Lower lobe of right lung (tissue), 2 donors: ENCODE measurements around the gene TFPI2. TPM values are rescaled to one million over a fixed set of nuclear protein-coding genes. Genes with fewer than 3 reads are reported as not detected.

ENCODE experiments used
- ATAC-seq, 2 donors: fragments of 200-7000 bp; cut with Tn5 transposase; one replicate each; pipeline ENCODE4 v1.9.1; 2020 to 2022; ENCODE audit warnings: mild to moderate bottlenecking in 2 of 2, moderate library complexity in 2 of 2
- DNase-seq: peaks from one replicate; pipeline ENCODE4 v3.0.0-alpha.2; 2020
- H3K27ac ChIP-seq: fragments of 200-600 bp; one replicate; pipeline ENCODE4 v1.8.0; 2022
- H3K27me3 ChIP-seq: fragments of 200-600 bp; one replicate; pipeline ENCODE4 v1.8.0; 2022; ENCODE audit warnings: low read depth
- H3K36me3 ChIP-seq: fragments of 200-600 bp; one replicate; pipeline ENCODE4 v1.8.0; 2022; ENCODE audit warnings: mild to moderate bottlenecking
- H3K4me1 ChIP-seq: fragments of 200-600 bp; one replicate; pipeline ENCODE4 v1.8.0; 2022
- H3K4me3 ChIP-seq: fragments of 200-600 bp; one replicate; pipeline ENCODE4 v1.8.0; 2022; ENCODE audit warnings: mild to moderate bottlenecking
- H3K9me3 ChIP-seq: fragments of 200-600 bp; one replicate; pipeline ENCODE4 v1.8.0; 2022
- intact Hi-C: fragments of 100-400 bp; cut with DNase I; formaldehyde crosslinking; loops from one replicate; pipeline ENCODE4 v1.11.0; 2022
- total RNA-seq: library from RNA; stranded (reverse); fragmentation: NEBNext Ultra II Directional; extraction: Animal tissue kit (Norgen Biotek cat#: 25700); gene quantifications from one replicate; pipeline ENCODE4 v1.2.1, GENCODE V29; 2021
- TF ChIP-seq, protein P1 (sequence below): fragments of 200-600 bp; IDR thresholded peaks from one replicate; pipeline ENCODE4 v1.8.0; 2022; ENCODE audit warnings: antibody characterized with exemption, mild to moderate bottlenecking
- donor health status: DM: no; HTN: yes; CAD: no; lungs with severe emphysema.

The TFPI2 gene
- total RNA-seq, 1 donor from 2014 or later: 1.9 TPM

DNA sequence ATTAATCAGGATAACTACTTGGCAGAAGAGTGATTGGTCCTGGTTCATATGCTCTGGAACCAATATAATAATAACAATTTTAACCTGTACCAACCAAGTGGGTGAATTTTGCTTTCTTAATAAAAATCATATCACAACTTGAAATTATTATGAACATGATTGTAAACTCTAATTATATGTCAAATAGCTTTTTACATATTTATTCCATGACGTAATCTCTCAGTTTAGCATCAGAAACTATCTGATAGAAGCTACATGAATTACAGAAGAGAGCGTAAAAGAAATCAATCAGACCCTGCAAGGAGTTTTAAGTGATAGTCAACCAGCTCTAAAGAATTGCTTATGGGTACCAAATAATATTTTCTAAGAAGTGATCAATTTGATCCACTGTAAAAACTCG is 41.1 kb upstream of the TFPI2 start:
- peaks cover 4% of the 10 kb centered on the region for H3K36me3 ChIP-seq
- ATAC-seq (no peak), DNase-seq (no peak)
- H3K4me3 ChIP-seq: no peak overlapping the region
- H3K4me1 ChIP-seq: peaks cover 9% of the 10 kb centered on the region
- no peaks in the 10 kb centered on the region for H3K9me3 ChIP-seq
- intact Hi-C loops: no loop called here
- H3K27ac ChIP-seq: no peak overlapping the region
- no peaks in the 10 kb centered on the region for H3K27me3 ChIP-seq
- TF ChIP-seq, protein P1, sequence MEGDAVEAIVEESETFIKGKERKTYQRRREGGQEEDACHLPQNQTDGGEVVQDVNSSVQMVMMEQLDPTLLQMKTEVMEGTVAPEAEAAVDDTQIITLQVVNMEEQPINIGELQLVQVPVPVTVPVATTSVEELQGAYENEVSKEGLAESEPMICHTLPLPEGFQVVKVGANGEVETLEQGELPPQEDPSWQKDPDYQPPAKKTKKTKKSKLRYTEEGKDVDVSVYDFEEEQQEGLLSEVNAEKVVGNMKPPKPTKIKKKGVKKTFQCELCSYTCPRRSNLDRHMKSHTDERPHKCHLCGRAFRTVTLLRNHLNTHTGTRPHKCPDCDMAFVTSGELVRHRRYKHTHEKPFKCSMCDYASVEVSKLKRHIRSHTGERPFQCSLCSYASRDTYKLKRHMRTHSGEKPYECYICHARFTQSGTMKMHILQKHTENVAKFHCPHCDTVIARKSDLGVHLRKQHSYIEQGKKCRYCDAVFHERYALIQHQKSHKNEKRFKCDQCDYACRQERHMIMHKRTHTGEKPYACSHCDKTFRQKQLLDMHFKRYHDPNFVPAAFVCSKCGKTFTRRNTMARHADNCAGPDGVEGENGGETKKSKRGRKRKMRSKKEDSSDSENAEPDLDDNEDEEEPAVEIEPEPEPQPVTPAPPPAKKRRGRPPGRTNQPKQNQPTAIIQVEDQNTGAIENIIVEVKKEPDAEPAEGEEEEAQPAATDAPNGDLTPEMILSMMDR: no peak

DNA sequence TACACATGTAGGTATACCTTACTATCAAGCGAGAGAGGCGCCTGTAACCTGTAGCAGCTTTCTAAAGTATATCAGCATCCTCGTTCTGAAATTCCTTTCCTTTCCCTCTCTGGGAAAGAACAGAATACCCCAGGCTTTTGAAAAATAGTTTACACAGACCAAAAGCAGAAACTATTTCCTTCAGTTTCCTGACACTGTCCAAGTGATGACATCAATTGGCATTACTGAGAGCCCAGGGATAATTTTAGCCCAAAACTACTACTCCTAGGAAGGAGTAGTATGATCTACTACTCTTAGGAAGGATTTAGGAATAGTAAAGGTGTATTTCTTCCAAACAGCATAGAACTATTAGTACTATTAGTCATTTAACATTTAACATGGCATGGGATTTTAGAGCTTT is 37.0 kb upstream of the TFPI2 start:
- intact Hi-C loops: no loop called here
- Histone ChIP-seq H3K36me3 (peaks cover 4% of the 10 kb centered on the region), H3K4me3 (no peak overlapping the region), H3K27me3 (no peaks in the 10 kb centered on the region), H3K27ac (no peak overlapping the region), H3K4me1 (peaks cover 9% of the 10 kb centered on the region), H3K9me3 (no peaks in the 10 kb centered on the region)
- TF ChIP-seq, protein P1: no peak
- DNase-seq (no peak), ATAC-seq (no peak)

DNA sequence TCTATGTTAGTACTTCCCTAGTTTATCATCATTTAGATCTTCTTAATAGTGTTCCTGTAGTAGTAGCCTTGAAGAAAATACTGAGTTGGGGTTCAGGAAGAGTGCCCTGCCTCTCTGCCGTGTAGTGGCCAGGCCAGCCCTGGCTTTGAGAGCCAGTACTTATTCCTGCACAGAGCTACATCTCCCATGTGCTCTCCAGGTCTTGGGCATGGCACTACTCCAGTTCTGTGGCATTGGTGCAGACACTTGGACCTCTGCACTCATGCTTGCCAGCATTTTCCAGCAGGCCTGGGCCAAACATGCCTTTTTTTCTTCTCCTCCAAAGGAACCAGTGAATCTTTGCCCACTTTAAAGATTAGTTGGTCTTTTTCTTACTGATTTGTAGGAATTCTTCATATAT is 36.2 kb upstream of the TFPI2 start:
- Histone ChIP-seq H3K9me3 (no peaks in the 10 kb centered on the region), H3K4me1 (peaks cover 9% of the 10 kb centered on the region), H3K36me3 (peaks cover 4% of the 10 kb centered on the region), H3K27me3 (no peaks in the 10 kb centered on the region), H3K4me3 (no peak overlapping the region), H3K27ac (no peak overlapping the region)
- intact Hi-C loops: no loop called here
- ATAC-seq (no peak), DNase-seq (no peak)
- TF ChIP-seq, protein P1: no peak

DNA sequence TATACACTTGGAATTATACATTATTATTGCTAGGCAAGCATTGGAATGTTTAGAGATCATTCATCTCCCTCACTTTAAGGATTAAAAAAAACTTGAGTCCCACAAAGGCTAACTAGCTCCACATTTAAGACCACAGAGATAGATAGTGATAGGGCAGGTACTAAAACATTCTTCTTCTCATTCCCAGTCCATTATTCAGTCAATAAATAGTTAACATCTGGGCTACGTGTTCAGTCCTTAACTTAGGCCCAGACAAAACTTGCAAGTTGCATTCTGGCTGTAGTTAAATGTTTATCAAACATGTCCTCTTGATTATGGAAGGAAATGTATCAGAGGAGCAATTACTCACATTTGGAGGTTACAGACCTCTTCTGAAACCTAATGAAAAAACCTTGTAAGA is 33.4 kb upstream of the TFPI2 start:
- H3K27ac ChIP-seq: peak overlapping the region; percentile 85
- intact Hi-C loops: no loop called here
- H3K36me3 ChIP-seq: peaks cover 4% of the 10 kb centered on the region
- ATAC-seq (no peak), DNase-seq (no peak)
- no peaks in the 10 kb centered on the region for H3K27me3 ChIP-seq
- TF ChIP-seq, protein P1: no peak
- H3K9me3 ChIP-seq: no peaks in the 10 kb centered on the region
- H3K4me3 ChIP-seq: peak overlapping the region; percentile 59
- peaks cover 9% of the 10 kb centered on the region for H3K4me1 ChIP-seq

DNA sequence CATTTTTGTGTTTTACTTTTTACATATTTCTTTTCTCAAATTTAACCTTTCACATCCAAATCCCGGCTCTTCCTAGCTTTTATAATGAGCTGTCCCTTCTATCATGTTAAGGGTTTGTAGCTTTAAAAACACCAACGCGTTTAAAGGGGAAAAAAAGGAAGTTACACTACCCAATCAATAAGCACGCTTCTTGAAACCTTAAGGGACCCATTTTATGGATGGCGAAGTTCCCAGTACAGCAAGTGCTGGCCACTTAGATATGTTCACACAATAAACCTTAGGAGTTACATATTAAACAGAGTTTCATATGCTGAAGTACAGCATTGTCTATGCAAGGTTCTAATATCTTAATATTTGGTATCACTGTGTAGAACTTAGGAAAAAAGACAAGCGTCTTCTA is 32.7 kb upstream of the TFPI2 start:
- TF ChIP-seq, protein P1: no peak
- DNase-seq: no peak
- Histone ChIP-seq H3K36me3 (peaks cover 4% of the 10 kb centered on the region), H3K27ac (peak overlapping the region; percentile 85), H3K27me3 (no peaks in the 10 kb centered on the region), H3K4me1 (peaks cover 9% of the 10 kb centered on the region), H3K9me3 (no peaks in the 10 kb centered on the region), H3K4me3 (peak overlapping the region; percentile 59)
- ATAC-seq: no peak
- intact Hi-C loops: no loop called here
